Inferior parietal cortex (tissue), 1 donor: Measurements from ENCODE around the gene ALDH1L1.

Experiments
- DNase-seq: peaks from one replicate; pipeline ENCODE4 v3.0.0-alpha.2; 2016; ENCODE audit errors: extremely low spot score

The ALDH1L1 gene

DNA sequence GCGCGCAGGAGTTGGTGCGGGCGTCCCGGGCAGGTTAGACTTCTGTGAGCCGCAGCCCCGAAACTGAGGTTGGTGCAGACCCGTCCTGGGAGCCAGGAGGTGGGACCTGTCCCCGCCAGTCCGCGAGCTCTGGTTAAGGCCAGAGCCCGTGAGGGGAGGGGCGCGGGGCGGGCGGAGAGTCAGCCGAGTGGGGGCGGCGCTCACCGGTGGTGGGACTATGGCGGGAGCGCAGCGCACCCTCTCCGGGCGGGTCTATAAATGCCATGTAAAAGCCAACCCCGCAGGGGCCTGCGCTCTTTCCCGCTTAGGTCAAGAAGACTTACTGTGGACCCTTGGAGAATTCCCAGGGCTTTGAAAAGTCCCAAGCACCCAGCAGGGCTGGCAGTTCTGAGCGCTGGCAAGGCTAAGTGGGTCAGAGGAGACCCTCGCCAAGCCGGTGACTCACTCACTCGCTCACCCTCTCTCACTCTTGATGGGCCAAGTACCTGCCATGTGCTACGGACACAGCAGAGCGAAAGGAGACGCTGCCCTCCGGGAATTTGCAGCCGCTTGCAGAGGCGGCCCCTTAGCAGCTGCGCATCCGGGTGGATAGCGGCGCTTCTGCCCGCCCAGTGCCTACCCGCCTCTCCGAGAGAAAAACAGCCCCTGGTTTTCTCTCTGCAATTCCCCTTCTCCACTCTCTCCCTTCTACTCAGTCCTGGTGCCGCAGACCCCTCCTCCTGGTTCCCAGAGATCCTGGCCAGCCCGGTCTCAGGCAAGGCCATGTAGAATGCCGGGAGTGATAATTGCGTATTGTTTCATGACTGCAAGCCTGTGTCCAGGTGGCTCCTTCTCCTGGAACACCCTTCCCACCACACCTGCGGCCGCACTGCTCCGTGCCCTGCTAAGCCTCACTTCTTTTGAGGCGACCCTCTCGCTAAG is at the start of gene ALDH1L1:
Gene ALDH1L1, minus strand, starts transcription at position 110 of the 921 bp plus-strand sequence. CDS start 19,607 bp downstream, outside the sequence.
- DNase-seq = peak; percentile 47

DNA sequence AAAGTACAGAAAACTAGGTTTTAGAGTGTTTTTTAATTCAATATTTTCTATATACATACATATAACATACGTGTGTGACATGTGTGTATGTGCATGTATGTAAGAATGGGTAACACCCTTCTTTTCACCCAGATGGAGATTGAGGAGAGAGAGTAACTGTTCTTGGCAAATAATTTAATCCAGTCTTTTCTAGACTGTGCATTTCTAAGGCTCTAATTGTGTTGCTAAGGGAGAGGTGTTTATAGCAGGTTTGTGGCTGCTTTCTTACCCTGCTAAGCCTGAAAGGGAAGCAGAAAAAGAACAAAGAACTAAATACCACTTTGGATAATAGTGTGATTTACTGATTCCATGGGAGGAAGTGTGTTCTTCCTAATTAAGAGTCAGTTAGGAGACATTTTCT is 46.0 kb upstream of the ALDH1L1 start:
- no peak for DNase-seq

DNA sequence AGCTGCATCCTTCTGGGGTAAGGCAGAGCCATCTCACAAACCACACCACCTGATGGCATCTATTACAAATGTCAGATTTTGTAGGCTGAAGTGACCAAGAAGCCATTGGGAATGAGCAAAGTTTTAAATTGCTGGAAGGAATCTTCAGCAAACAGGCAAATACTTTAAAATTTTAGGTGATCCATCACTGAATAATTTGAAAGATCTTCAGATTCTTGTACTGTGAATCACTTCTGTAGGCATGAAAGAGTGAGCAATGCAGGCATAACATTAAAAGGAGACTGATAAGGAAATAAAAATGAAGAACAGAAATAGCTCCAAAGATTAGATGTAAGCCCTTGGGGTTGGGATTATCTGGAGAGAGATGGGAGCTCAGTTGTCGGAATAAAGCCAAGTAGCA is 36.0 kb upstream of the ALDH1L1 start:
- DNase-seq = no peak

DNA sequence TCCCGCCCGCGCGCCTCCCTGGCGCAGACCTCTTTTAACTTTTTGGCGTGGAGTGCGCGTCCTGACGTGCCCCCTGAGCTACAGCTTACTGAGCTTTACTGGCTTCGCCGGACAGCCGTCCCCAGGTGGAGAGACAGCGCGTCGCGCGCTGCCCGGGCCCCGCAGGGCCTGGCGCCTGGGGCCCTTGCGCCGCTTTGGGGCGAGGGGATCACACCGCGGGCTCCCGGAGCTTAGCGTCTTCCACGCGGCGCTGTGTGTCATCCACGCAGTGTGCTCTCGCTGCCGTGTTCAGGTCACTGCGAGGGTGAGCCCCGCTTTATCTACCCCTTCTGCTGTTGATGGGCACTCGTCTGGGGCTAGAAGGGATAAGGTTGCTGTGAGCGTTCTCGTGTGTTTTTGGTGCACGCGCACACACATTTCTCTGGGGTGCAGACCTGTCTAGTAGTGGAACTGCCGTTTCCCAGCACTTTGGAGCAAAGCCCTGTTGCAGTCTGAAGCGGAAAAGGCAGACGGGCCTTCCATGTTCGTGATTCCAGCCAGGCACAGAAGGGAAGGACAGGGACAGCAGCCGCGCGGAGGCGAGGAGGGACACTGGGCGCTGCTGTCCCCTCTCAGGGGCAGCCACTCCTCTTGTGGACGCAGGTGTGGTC is 33.1 kb upstream of the ALDH1L1 start:
- DNase-seq = no peak

DNA sequence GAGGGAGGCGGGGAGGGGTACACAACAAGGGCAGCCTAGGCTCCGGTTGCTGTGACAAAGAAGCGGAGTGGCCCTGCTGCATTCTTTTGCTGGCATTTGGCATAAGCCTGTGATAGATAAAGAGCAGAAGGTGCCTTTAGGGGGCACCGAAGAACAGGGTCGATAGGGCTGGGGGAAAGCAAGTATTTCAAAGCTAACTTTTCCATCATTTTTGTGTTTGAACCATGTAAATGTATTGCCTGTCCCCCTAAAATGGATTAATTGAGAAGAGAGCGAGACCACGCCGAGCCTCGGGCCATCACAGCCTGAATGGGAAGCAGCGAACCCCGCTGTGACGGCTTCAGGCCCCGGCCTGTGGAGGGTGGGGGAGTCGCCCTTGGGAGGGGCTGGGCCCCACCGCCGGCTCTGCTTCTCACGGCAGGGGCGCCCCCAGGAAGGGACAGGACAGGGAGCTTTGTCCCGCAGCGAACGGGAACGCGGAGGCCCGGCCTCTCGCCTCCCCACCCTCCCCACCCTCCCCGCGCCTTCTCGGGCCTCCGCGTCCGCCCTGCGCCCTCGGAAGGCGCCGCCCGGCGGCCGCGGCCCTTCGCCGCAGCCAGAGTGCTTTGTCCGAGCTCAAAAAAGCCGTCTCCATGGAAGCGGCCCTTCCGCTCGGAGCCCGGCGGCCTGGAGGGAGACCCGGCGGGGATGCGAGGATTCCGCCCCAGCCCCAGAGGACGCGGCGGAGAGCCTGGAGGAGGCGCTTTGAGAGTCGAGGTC is 32.4 kb upstream of the ALDH1L1 start:
- no peak for DNase-seq

DNA sequence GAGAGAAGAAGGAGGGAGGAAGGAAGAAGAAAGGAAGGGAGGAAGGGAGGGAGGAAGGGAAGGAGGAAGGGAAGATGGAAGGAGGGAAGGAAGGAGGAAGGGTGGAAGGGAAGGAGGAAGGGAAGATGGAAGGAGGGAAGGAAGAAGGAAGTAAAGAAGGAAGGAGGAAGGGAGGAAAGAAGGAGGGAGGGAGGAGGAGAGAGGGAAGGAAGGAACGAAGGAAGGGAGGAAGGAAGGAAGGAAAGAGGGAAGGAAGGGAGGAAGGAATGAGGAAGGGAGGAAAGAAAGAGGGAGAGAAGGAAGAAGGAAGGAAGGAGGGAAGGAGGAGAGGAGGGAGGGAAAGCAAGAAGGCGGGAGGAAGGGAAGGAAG is 31.8 kb upstream of the ALDH1L1 start:
- DNase-seq = no peak

DNA sequence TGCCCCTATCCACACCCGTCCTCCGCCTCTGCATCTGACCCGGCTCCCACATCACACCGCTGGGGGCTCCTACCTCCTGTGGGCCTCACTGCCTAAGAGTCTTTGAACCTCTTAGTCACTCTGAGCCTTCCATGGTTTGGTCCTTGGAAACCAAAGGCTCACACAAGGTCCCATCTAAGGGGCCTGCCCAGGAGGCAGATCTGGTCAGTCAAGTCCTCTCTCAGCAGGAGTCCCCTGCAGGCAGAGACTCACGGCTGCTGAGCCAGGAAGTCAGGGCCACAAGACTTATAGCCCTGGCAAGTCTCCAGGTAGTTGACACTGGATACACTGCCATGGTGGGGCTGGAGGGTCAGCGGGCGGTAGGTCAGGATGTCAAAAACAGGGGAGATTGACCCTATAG is 31.2 kb upstream of the ALDH1L1 start:
- DNase-seq = no peak

DNA sequence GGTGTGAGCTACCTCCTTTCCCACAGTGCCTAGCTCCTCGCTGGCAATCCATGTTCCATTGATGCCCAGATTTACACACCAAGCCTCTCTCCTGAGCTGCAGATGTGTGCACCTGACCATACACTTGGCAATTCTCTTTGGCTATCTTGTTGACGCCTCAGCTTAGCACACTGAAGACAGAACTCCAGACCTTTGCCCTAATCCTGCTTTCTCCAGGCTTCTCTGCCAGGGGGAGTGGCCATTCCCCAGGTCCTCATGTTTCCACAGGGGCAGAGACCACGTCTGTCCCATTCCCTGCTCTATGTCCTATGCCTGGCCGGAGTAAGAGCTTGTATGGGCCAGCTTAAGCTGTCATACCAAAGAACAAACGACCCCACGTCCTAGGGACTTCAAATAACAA is 30.2 kb upstream of the ALDH1L1 start:
- DNase-seq = no peak

DNA sequence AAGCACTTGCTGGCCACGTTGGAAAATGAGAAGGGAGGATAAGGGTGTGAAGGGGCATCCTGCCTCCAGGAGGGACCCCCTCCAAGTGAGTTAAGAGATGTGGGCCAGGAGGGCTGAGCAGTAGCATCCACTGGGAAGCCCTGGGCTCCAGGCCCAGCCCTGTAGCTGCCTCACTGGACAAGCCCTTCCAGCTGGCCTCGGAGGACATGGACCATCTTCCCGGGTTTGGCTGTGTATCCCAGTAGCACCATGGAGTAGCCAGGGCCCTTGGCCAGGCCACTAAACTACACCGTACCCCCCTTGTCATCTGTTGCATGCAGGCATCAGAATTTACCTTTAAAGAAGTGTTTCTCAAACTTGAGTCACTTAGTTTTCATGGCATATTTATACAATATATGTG is 29.4 kb upstream of the ALDH1L1 start:
- no peak for DNase-seq

DNA sequence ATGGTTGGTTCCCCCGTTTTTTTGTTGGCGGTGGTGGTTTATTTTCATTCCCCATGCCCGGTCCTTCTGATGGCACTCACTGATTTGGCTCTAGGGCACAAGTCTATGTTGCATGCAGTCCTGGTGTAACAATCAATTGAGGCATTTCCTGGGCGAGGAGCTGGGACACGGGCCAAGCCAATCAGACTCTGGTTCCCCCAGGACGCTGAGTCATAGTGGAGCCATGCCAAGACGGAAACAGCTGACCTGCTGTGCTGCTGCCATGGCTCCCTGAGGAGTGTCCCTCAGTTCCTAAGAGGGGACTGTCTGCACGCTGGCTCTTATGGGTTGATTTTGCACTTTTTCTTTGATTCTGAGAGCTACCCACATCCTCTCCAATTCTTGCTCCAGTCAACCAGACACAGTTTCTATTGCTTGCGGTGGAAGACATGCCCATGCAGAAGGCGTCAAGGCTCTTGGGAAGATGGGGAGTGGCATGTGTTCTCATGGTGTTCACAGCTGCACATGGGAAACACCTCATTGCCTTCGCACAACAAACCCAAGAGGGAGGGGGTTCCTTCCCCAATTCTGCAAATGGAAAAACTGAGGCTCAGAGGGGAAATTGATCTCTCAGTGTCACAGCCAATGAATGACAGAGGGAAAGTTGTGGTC is 28.3 kb upstream of the ALDH1L1 start:
- no peak for DNase-seq

DNA sequence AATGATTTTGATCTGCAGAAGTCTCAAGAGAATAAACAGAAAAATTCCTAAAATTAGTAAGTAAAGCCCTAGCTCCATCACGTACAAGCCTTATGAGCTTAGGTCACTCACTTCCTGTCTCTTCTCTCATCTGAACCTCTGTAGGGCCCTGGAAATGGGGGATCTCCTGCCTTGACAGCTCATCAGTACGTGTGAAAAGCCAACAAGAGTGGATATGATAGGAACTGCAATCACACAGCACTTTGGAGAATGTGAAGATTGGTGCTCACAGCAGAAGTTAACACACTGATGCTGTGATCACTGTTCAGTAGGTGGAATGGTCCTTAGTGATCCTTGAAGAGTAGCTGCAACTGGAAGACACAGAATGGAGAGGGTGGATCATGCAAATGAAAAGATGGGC is 27.8 kb upstream of the ALDH1L1 start:
- no peak for DNase-seq

DNA sequence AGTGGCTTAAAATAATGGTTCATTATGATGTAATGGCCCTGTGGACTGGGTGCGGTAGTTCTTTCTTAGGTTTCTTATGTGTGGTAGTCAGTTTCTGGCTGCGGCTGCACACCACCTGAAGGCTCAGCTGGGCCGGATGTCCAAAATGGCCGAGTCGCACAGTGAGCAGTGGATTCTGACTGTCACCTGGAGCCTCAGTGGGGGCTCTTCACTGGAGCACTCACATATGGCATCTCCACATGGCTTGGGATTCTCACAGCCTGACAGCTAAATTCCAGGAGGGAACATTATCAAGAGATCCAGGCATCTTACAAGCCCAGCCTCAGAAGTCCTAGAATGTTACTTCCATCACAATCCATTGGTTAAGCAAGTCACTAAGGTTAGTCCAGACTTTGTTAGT is 26.8 kb upstream of the ALDH1L1 start:
- DNase-seq = no peak

DNA sequence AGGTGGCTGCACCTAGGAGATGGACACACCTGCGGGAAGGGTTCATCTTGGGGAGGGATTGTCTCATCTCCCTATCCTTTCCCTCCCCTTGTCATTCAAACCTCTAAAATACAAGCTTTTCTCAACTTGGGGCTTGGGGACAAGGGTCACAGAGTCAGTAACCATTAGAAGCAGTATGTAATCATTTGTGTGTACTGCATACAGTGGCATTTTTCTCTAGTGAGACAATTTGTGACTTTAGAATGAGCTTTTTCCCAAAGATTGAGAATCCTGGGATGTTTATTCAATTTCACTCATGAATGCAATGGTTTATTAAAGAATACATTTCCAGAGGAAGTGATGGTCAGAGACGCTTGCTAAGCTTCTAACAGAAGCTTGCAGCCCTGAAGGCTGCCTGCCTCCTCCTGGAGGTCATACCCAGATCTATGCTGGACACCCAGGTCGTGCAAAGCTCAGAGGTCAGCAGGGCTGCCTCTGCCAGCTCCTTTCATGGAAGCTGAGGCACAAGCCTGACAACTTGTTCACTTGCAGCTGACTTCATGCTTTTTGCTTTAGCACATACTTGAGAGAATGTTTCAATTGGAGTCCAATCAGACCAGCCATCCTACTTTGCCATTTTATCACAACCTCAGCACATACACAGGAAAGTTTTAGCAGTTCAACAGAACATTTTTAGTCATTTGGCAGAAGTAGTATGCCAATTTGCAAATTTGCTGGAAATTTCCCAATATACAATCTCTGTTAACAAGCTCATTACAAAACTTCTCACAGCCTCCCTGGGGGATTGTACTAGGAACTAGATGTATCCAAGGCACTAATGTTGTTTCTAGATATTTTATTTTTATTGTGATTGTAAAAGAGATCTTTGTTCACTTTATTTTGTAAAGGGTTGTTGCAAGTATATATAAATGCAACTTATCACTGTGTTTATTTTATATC is 25.6 kb upstream of the ALDH1L1 start:
- DNase-seq = no peak

DNA sequence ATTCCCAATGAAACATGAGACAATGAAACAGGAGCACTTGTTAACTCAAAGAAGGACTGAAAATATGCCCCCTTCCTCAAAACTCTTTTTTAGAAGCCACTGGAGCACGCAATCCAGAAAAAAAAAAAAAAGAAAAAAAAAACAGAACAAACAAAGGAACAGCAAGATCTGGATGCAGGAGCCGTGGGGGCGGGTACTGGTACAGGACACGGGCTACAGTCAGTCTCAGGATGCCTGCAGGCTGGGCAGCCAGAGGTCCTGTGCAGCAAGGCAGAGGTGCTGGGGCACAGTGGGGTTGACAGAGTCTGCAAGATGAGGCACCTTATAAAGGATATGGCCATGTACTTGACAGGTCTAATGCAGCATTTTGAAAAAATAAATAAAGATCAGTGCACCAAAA is 22.3 kb upstream of the ALDH1L1 start:
- no peak for DNase-seq

DNA sequence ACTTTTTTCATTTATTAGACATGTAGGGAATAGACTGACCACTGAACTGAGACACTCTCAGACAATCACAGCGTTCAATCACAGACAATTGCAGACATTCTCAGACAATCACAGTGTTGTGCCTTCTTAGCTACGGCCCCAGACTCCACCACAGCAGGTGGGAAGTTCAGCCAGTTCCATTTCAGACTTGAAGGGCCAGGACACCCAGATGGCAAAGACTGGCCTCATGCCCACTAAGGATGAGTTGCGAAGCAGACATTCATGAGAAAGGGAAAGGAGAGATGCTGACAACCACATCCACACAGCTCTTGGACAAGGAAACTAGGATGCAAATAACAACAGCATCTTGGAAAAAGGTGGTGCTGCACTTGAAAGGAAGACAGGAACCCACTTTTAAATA is 21.9 kb upstream of the ALDH1L1 start:
- no peak for DNase-seq

DNA sequence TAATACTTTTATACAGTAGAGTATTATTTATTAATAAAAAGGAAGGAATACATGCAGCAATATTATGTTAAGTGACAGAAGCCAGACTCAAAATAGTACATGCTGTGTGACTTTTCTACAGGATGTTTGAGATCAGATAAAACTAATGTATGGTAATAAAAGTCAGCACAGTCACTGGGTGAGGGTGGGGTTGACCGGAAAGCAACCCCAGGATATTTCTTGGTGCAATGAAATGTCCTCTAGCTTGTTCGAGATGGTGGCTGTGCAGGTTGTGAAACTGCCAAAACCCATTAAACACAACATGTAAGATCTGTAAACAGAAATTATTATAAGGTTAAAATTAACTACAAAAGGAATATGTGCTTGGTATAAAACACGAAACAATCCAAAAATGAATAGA is 20.8 kb upstream of the ALDH1L1 start:
- DNase-seq = no peak

DNA sequence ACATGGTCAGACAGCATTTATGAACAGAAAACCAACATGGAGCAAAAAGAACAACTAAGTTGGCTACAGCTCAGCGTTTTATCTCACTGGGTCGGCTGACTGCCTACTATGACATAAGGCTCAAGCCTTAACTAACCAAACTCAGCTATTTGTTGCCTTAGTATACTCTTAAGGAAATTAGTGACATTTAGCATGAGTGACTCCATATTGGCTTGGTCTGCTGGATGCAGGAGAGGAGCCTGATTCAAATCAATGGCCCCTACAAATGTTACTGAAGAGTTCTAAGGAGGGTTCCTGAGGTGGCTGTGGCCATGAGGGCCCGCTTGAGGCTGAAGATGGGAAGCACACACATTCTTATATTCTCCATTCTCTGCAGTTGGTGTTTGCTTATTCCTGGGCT is 20.1 kb upstream of the ALDH1L1 start:
- DNase-seq = no peak

DNA sequence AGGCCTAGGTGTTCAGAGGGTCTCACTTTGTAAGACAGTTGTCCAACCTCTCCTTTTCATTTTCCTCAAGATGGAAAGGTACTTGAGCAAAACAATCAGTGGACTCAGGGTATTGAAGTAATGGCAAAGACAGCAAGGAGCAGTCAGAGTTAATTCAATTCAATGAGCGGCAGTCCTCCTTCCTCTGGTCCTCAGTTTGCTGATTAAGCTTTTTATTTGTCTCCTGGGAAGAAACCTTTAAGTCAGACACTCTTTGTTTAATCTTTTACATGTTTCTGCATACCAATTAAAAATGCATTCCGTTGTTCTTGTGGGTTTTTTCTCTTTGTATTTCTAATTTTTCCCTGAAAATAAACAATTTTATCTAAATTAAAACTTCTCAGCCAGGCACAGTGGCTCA is 18.9 kb upstream of the ALDH1L1 start:
- DNase-seq = no peak

DNA sequence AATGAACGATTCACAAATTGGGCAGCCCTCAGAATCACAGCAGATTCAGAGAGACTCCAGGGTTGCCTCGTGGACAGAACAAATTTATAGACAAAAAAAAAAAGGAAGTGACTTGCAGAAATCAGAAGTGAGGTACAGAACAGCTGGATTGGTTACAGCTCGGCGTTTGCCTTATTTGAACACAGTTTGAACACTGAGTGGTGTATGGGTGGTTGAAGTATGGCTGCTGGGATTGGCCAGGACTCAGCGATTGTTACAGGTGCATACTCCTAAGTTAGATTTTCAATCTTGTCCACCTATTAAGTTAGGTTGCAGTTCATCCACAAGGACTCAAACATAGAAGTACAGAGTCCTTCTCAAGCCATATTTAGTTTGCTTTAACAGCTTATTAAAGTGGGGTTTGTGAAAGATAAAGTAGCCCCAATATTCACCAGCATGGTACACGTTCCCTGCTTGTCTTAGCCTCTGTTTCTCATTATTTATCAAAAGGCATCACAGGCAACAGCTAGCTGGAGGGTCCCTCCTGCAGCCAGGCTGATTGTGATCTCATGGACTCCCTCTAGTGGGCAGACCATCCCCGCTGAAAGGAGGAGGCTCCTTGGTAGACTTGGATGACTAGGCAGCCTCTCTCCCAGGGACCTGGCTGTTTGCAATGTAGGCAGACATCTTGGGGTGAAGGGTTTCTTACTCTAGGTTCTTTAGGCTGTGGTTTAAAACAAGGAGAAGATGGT is 17.6 kb upstream of the ALDH1L1 start:
- peak; percentile 50 for DNase-seq

DNA sequence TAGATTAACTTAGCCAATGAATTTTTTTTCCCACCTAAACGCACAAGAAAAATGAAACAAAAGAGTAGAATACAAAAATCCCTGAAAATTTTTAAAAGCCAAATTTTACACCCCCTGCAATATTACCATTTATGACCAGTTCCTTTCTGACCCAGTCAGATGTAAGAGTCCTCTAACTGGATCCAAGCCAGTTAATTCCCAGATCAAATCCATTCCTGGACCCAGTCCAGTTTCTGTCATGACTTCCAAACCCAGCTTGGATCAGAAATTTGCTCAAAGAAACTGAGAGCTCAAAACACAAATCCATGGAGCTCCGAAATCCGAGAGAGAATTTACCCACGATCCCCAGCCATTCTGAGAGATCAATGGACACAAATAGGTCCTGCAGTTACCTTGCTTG is 17.0 kb upstream of the ALDH1L1 start:
- DNase-seq = no peak
